ENCODE data around the gene ZNF48. TPM values are rescaled to one million over a fixed set of nuclear protein-coding genes. Genes with fewer than 3 reads are reported as not detected.

Gene ZNF48
- total RNA-seq, 1 donor from 2014 or later = 6.2 TPM

DNA sequence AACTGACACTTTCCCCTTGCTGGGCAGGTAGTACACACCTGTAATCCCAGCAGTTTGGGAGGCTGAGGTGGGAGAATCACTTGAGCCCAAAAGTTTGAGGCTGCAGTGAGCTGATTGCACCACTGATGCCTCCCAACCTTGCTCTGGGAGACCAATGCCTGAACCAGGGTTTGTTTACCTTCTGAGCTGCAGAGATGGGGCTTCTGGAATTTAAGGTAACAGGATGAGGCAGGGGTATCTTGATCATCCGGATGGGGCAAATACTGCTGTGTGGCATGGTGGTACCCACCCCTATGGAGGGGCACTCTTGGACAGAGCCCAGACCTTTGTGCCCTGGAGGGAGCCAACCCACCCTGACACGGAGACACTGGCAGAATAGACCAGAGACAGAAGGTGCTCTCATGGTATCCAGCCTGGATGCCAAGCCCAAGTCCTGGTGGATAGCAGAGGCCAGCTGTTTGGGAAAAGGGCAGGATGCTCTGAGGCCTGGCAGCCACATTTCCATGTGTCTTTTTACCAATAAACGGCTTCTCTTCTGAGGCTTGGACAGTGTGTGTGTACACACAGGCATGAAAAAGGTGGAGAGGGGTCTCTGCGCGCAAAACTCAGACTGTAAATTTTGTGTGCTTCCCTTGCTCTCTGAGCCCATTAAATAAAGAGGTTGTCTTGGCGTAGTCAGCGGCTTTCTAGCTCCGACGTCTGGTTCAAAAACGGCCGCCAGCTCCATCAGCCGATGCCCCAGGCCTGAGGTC lies 4.4 kb downstream of the ZNF48 start:
- H3K27me3 ChIP-seq (ENCODE audit: low read depth) = no peaks in the 10 kb centered on the region
- H3K27ac ChIP-seq = peak overlapping the region; percentile 80
- no peaks in the 10 kb centered on the region for H3K9me3 ChIP-seq
- no peak for TF ChIP-seq CTCF (IDR thresholded peaks at IDR 0.05)
- peaks cover 39% of the 10 kb centered on the region for H3K4me1 ChIP-seq
- ATAC-seq (no peak), DNase-seq (no peak)
- intact Hi-C loops (cut with DNase I) = no loop called here
- H3K4me3 ChIP-seq = peak overlapping the region; percentile 78
- peaks cover 18% of the 10 kb centered on the region for H3K36me3 ChIP-seq

- Histone ChIP-seq H3K27me3 (ENCODE audit: low read depth) (no peaks in the 10 kb centered on the region), H3K9me3 (no peaks in the 10 kb centered on the region), H3K36me3 (peaks cover 18% of the 10 kb centered on the region), H3K4me1 (peaks cover 28% of the 10 kb centered on the region), H3K4me3 (no peak overlapping the region), H3K27ac (no peak overlapping the region)
- no peak for TF ChIP-seq CTCF (IDR thresholded peaks at IDR 0.05)
- peak in 1 of 2 donors; percentile 26 for ATAC-seq
- intact Hi-C loops (cut with DNase I) = no loop called here
- DNase-seq = no peak
These were observed 6.7 kb downstream of the ZNF48 start for GRCh38 chr16:30401768-30402425.

GRCh38 chr16:30406795-30407101 lies 11.5 kb downstream of the ZNF48 start:
- ATAC-seq (no peak), DNase-seq (no peak)
- intact Hi-C loops (cut with DNase I) = no loop called here
- peak overlapping the region; percentile 78 for H3K27ac ChIP-seq
- H3K27me3 ChIP-seq (ENCODE audit: low read depth) = no peaks in the 10 kb centered on the region
- no peaks in the 10 kb centered on the region for H3K36me3 ChIP-seq
- H3K9me3 ChIP-seq = no peaks in the 10 kb centered on the region
- TF ChIP-seq CTCF (IDR thresholded peaks at IDR 0.05) = no peak
- peaks cover 27% of the 10 kb centered on the region for H3K4me1 ChIP-seq
- H3K4me3 ChIP-seq = peak overlapping the region; percentile 72

- peak; percentile 97 to 98 for ATAC-seq
- H3K27ac ChIP-seq = peak within 1 kb of the TSS; percentile 78
These were observed 12.0 kb downstream of the ZNF48 start, which contains the start of gene ZNF771 for GRCh38 chr16:30407102-30407803. Gene ZNF771, plus strand, starts transcription at chr16:30407606. Its CDS starts 448 bp downstream, at chr16:30408054.

More at GRCh38 chr16:30407102-30407803, 12.0 kb downstream of the ZNF48 start, which contains the start of gene ZNF771:
- peak; percentile 94 for DNase-seq
- H3K4me3 ChIP-seq = peak within 1 kb of the TSS; percentile 72
- TF ChIP-seq CTCF (IDR thresholded peaks at IDR 0.05) = no peak
- intact Hi-C loops (cut with DNase I) = no loop called here
- no peaks in the 10 kb centered on the region for H3K9me3 ChIP-seq
- H3K27me3 ChIP-seq (ENCODE audit: low read depth) = no peaks in the 10 kb centered on the region
- peaks cover 4% of the 10 kb centered on the region for H3K36me3 ChIP-seq
- peaks cover 27% of the 10 kb centered on the region for H3K4me1 ChIP-seq
